HS-27A (cell line): ENCODE results near the gene MEIS2.

Experiments
- DNase-seq: peaks from one replicate; pipeline ENCODE4 v3.0.0-alpha.2; 2012; ENCODE audit warnings: low read depth, missing footprints

The MEIS2 gene

GRCh38 chr15:36964626-36965025 lies 135.7 kb downstream of the MEIS2 start:
- no peak for DNase-seq

- DNase-seq, result no peak
Observed at GRCh38 chr15:36961956-36962355, 138.4 kb downstream of the MEIS2 start.

GRCh38 chr15:36960947-36961227 lies 139.5 kb downstream of the MEIS2 start:
- DNase-seq, result no peak

- DNase-seq, result no peak
Observed at GRCh38 chr15:36960179-36960946, 140.0 kb downstream of the MEIS2 start.

GRCh38 chr15:36959746-36960145 lies 140.6 kb downstream of the MEIS2 start:
- no peak for DNase-seq

- DNase-seq, result no peak
Observed at GRCh38 chr15:36958606-36959005, 141.7 kb downstream of the MEIS2 start.

- no peak for DNase-seq
Observed at GRCh38 chr15:36954486-36954885, 145.9 kb downstream of the MEIS2 start.

GRCh38 chr15:36953346-36953745 lies 147.0 kb downstream of the MEIS2 start:
- DNase-seq, result no peak

GRCh38 chr15:36951731-36952247 lies 148.6 kb downstream of the MEIS2 start:
- no peak for DNase-seq

- no peak for DNase-seq
Observed at GRCh38 chr15:36950371-36950770, 150.0 kb downstream of the MEIS2 start.

- DNase-seq, result no peak
Observed at GRCh38 chr15:36948982-36949381, 151.4 kb downstream of the MEIS2 start.

GRCh38 chr15:36947035-36947719 lies 153.2 kb downstream of the MEIS2 start:
- no peak for DNase-seq

GRCh38 chr15:36944442-36944841 lies 155.9 kb downstream of the MEIS2 start:
- DNase-seq, result no peak

- DNase-seq, result no peak
Observed at GRCh38 chr15:36943508-36944361, 156.6 kb downstream of the MEIS2 start.

GRCh38 chr15:36942248-36942827 lies 158.0 kb downstream of the MEIS2 start:
- DNase-seq, result no peak

GRCh38 chr15:36941798-36942197 lies 158.6 kb downstream of the MEIS2 start:
- DNase-seq, result no peak

- DNase-seq, result no peak
Observed at GRCh38 chr15:36940636-36941260, 159.6 kb downstream of the MEIS2 start.

- DNase-seq, result no peak
Observed at GRCh38 chr15:36940219-36940618, 160.1 kb downstream of the MEIS2 start.

GRCh38 chr15:36938764-36939163 lies 161.6 kb downstream of the MEIS2 start:
- no peak for DNase-seq

- DNase-seq, result no peak
Observed at GRCh38 chr15:36938131-36938530, 162.2 kb downstream of the MEIS2 start.

GRCh38 chr15:36936613-36937012 lies 163.7 kb downstream of the MEIS2 start:
- DNase-seq, result no peak
